Measurements from ENCODE around the gene ASS1. TPM values are rescaled to one million over a fixed set of nuclear protein-coding genes. Genes with fewer than 3 reads are reported as not detected.

Gene ASS1
- total and polyA plus RNA-seq, 10 donors, result 15.4 to 37.4 (median 26.6) TPM

DNA sequence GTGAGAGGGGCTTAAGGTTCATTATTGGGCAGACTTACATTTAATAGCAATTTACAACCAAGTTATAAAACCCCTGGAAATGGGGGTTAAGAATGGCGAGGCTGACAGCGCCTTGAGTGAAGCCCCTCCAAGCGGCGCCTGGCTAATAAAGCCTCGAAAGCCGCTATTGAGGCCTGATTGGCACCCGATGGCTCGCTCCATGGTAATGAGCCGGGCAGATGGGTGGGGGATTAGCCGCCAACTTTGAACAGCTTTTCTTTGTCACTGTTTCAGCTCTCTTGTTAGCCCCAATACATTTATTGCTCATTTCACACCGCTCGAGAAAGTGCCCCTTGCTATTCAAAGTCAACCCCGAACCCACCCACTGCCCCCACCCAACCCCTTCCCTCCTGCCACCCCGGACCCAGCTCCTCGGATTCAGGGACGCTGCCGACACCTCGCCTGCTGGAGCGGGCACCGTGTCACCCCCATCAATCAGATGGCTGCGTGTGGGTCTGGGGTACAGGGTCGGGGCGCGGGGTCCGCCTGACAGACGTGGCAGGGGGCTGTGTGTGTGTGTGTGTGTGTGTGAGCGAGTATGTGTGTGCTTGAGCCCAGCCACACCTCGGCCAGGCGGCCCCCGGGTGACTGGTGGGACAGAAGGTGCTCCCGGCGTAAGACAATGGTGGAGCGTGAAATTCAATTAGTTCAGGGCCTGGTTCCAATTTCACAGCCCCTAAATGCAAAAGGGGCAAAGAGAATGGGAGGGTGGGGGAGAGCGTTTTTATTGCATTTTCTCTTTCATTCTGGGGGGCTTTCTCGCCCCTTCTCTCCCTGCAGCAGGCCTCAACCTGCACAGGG lies 34.2 kb downstream of the ASS1 start:
- no peaks in the 10 kb centered on the region for H3K9me3 ChIP-seq
- no peak overlapping the region for H3K27ac ChIP-seq
- peaks cover 0 to 26% (median 0%) of the 10 kb centered on the region in 6 donors for H3K36me3 ChIP-seq
- no peaks in the 10 kb centered on the region for H3K4me1 ChIP-seq
- no peak for TF ChIP-seq CTCF (IDR thresholded peaks at IDR 0.05 in 8 of 11, conservative IDR thresholded peaks at IDR 0.05 in 3 of 11)
- TF ChIP-seq POLR2A (IDR thresholded peaks at IDR 0.05), result no peak
- no peak for TF ChIP-seq POLR2AphosphoS5 (IDR thresholded peaks at IDR 0.05)
- H3K4me3 ChIP-seq, result no peak overlapping the region
- peaks cover 0 to 33% (median 0%) of the 10 kb centered on the region in 7 donors for H3K27me3 ChIP-seq (replicated peaks in 1 of 7)
- intact Hi-C loops (cut with DNase I; ENCODE audit: low total_unique reads), result no loop called here
- no peak for DNase-seq
- 85 to 87% (median 87%) methylated on average over 31 to 35 of the region's 35 CpGs for WGBS, 5 donors

DNA sequence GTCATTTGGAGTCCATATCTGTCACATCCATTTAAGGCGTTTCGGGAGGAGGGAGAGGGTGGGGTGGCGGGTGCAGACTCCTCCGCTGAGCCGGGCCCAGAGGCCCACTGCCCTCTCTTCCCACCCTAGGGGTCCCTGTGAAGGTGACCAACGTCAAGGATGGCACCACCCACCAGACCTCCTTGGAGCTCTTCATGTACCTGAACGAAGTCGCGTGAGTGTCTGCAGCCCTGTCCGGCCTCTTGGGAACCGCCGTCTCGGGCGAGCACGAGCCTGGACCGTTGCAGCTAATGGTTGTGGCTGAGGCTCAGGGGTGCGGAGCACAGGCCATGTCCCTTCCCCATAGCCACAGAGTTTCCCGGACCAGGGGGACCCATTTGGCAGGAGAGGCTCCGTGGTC lies 34.8 kb downstream of the ASS1 start:
- no peak overlapping the region for H3K27ac ChIP-seq
- no peak for DNase-seq
- no peaks in the 10 kb centered on the region for H3K4me1 ChIP-seq
- H3K9me3 ChIP-seq, result no peaks in the 10 kb centered on the region
- H3K36me3 ChIP-seq, result peaks cover 0 to 26% (median 0%) of the 10 kb centered on the region in 6 donors
- peaks cover 0 to 33% (median 0%) of the 10 kb centered on the region in 7 donors for H3K27me3 ChIP-seq (replicated peaks in 1 of 7)
- WGBS, 5 donors, result 84 to 93% (median 90%) methylated on average over 10 to 19 of the region's 19 CpGs
- H3K4me3 ChIP-seq, result no peak overlapping the region
- intact Hi-C loops (cut with DNase I; ENCODE audit: low total_unique reads), result no loop called here
- TF ChIP-seq POLR2AphosphoS5 (IDR thresholded peaks at IDR 0.05) (no peak), POLR2A (IDR thresholded peaks at IDR 0.05) (no peak), CTCF (IDR thresholded peaks at IDR 0.05 in 8 of 11, conservative IDR thresholded peaks at IDR 0.05 in 3 of 11) (no peak)

GRCh38 chr9:130480673-130481072 lies 35.9 kb downstream of the ASS1 start:
- TF ChIP-seq CTCF (IDR thresholded peaks at IDR 0.05 in 8 of 11, conservative IDR thresholded peaks at IDR 0.05 in 3 of 11), result no peak
- no peak for TF ChIP-seq POLR2AphosphoS5 (IDR thresholded peaks at IDR 0.05)
- TF ChIP-seq POLR2A (IDR thresholded peaks at IDR 0.05), result no peak
- Histone ChIP-seq H3K4me3 (no peak overlapping the region), H3K27ac (no peak overlapping the region), H3K4me1 (no peaks in the 10 kb centered on the region), H3K9me3 (no peaks in the 10 kb centered on the region), H3K27me3 (replicated peaks in 1 of 7) (peaks cover 0 to 31% (median 0%) of the 10 kb centered on the region in 7 donors), H3K36me3 (peaks cover 0 to 26% (median 0%) of the 10 kb centered on the region in 6 donors)
- 68 to 86% (median 81%) methylated on average over 7 to 16 of the region's 16 CpGs for WGBS, 5 donors
- DNase-seq, result no peak
- intact Hi-C loops (cut with DNase I; ENCODE audit: low total_unique reads), result no loop called here

DNA sequence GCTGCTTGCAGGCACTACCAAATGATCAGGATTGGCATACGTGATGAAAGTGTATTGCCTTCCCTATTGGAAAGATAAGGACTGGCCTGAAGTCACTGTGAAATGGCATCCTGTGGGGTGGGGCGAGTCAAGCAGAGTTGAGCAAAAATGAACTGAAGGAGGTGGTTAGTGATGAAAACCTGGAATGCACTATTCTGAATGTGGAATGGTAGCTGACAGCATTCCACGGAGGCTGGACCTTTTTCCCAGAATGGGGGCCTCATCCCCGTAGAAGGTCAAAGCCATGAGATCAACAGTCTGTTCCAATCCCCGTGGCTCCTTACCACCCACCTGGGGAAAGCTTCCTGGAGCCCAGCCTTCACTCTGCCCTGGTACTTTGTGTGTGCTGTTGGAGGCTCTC lies 37.7 kb downstream of the ASS1 start:
- Histone ChIP-seq H3K9me3 (no peaks in the 10 kb centered on the region), H3K4me1 (no peaks in the 10 kb centered on the region), H3K36me3 (peaks cover 0 to 16% (median 0%) of the 10 kb centered on the region in 6 donors), H3K4me3 (no peak overlapping the region), H3K27me3 (replicated peaks in 1 of 7) (peaks cover 0 to 31% (median 0%) of the 10 kb centered on the region in 7 donors), H3K27ac (no peak overlapping the region)
- TF ChIP-seq CTCF (IDR thresholded peaks at IDR 0.05 in 8 of 11, conservative IDR thresholded peaks at IDR 0.05 in 3 of 11), result no peak
- TF ChIP-seq POLR2A (IDR thresholded peaks at IDR 0.05), result no peak
- TF ChIP-seq POLR2AphosphoS5 (IDR thresholded peaks at IDR 0.05), result no peak
- intact Hi-C loops (cut with DNase I; ENCODE audit: low total_unique reads), result no loop called here
- WGBS, 5 donors, result 65 to 72% (median 69%) methylated on average over 5 of the region's 5 CpGs
- no peak for DNase-seq

Measured in spleen (tissue), 11 donors.